Endothelial cell of umbilical vein (primary cell): Measurements from ENCODE around the gene MTCH1. TPM values are rescaled to one million over a fixed set of nuclear protein-coding genes. Genes with fewer than 3 reads are reported as not detected.

Source experiments
- BruUV-seq: library from RNA; stranded (reverse); fragments of 400-500 nt; replicated peaks from 2 replicates; lab custom pipeline; 2021; lab: Mats Ljungman, UMichigan
- CTCF ChIA-PET: fragments of 300-600, 350-600 bp; sonication (Branson Sonifier 250); formaldehyde crosslinking; loops from one replicate; lab custom pipeline; 2021; ENCODE audit warnings: antibody characterized with exemption, inconsistent platforms; lab: Charles Lee
- POLR2A ChIA-PET: fragments of 300-600, 350-600 bp; sonication (Branson Sonifier 250); formaldehyde crosslinking; loops from one replicate; lab custom pipeline; 2021; ENCODE audit warnings: antibody characterized with exemption, inconsistent platforms; lab: Charles Lee
- DNase-seq: peaks from one replicate; pipeline ENCODE4 v3.0.0-alpha.2; 2011; ENCODE audit warnings: low read depth, low spot score
- FAIRE-seq: peaks from 2 replicates; lab custom pipeline; 2011; peaks lifted over from hg19 to GRCh38; lab: Jason Lieb, UNC
- H2AFZ ChIP-seq: 2 replicates; pipeline ENCODE4 v1.6.0; 2012; ENCODE audit warnings: low read depth, low read length, control low read depth, inconsistent platforms
- H3K27ac ChIP-seq: 2 replicates; pipeline ENCODE4 v1.5.1; 2011; ENCODE audit warnings: low read depth, mild to moderate bottlenecking, control low read depth, low read length, moderate library complexity; ENCODE audit not compliant: insufficient read depth
- H3K27me3 ChIP-seq, 2 experiments: 2 replicates each; pipeline versions ENCODE4 v1.6.0 to v1.6.1; 2011; ENCODE audit warnings: low read length in 2 of 2, mixed read lengths in 1 of 2; ENCODE audit not compliant: control insufficient read depth in 2 of 2, insufficient read depth in 2 of 2
- H3K36me3 ChIP-seq, 2 experiments: 2 replicates in 1 of 2; 3 replicates in 1 of 2; pipeline ENCODE4 v1.5.1; 2011; ENCODE audit warnings: low read length in 2 of 2, mild to moderate bottlenecking in 1 of 2, moderate library complexity in 1 of 2; ENCODE audit not compliant: control insufficient read depth in 2 of 2, insufficient read depth in 2 of 2; ENCODE audit errors: extremely low read depth in 1 of 2
- H3K4me1 ChIP-seq: 3 replicates; pipeline ENCODE4 v1.5.1; 2011; ENCODE audit warnings: mild to moderate bottlenecking, low read length; ENCODE audit not compliant: control insufficient read depth, insufficient read depth; ENCODE audit errors: extremely low read depth
- H3K4me2 ChIP-seq: 2 replicates; pipeline ENCODE4 v1.6.1; 2011; ENCODE audit warnings: low read length, control low read depth, mixed read lengths; ENCODE audit not compliant: insufficient read depth
- H3K4me3 ChIP-seq, 3 experiments: fragments of 200-600 bp in 1 of 3; sonication (generic), shearing (Covaris generic) in 1 of 3; replicated peaks in 1 of 3; 2 replicates each; pipeline ENCODE4 v1.5.1; 2011 to 2016; ENCODE audit warnings: control low read depth in 3 of 3, low read length in 3 of 3, mild to moderate bottlenecking in 2 of 3, inconsistent platforms in 1 of 3, low read depth in 1 of 3, moderate library complexity in 1 of 3; ENCODE audit not compliant: insufficient read depth in 1 of 3
- H3K79me2 ChIP-seq: 2 replicates; pipeline ENCODE4 v1.6.0; 2012; ENCODE audit warnings: low read length, inconsistent platforms; ENCODE audit not compliant: control insufficient read depth, insufficient read depth
- H3K9ac ChIP-seq: replicated peaks from 2 replicates; pipeline ENCODE3; 2011; ENCODE audit warnings: low read length, control low read depth; ENCODE audit not compliant: insufficient read depth; ENCODE audit errors: extremely low read depth
- H3K9me1 ChIP-seq: replicated peaks from 3 replicates; pipeline ENCODE4 v1.6.0; 2011; ENCODE audit warnings: mild to moderate bottlenecking, low read length; ENCODE audit not compliant: control insufficient read depth, insufficient read depth; ENCODE audit errors: extremely low read depth
- H3K9me3 ChIP-seq: replicated peaks from 2 replicates; pipeline ENCODE4 v1.5.1; 2012; ENCODE audit warnings: low read length, inconsistent platforms; ENCODE audit not compliant: control insufficient read depth, insufficient read depth
- H4K20me1 ChIP-seq: replicated peaks from 2 replicates; pipeline ENCODE3; 2011; ENCODE audit warnings: mild to moderate bottlenecking, low read length; ENCODE audit not compliant: control insufficient read depth, insufficient read depth; ENCODE audit errors: extremely low read depth
- EZH2 ChIP-seq: IDR thresholded peaks from 2 replicates; pipeline ENCODE4 v1.6.1; 2012; ENCODE audit warnings: borderline replicate concordance, low read depth, mild to moderate bottlenecking, moderate library complexity, low read length, inconsistent platforms; ENCODE audit not compliant: severe bottlenecking
- FOS ChIP-seq: IDR thresholded peaks from 2 replicates; pipeline ENCODE4 v1.6.1; 2011; ENCODE audit warnings: mild to moderate bottlenecking, low read length, moderate library complexity, borderline replicate concordance; ENCODE audit not compliant: insufficient read depth
- GATA2 ChIP-seq: IDR thresholded peaks from 2 replicates; pipeline ENCODE4 v1.7.0; 2011; ENCODE audit warnings: low read depth, mild to moderate bottlenecking, moderate library complexity, mixed read lengths, low read length; ENCODE audit not compliant: insufficient read length, insufficient read depth
- JUN ChIP-seq: IDR thresholded peaks from 2 replicates; pipeline ENCODE4 v1.6.1; 2011; ENCODE audit warnings: borderline replicate concordance, low read depth; ENCODE audit not compliant: insufficient read length, insufficient read depth
- MAX ChIP-seq: IDR thresholded peaks from 2 replicates; pipeline ENCODE4 v1.6.1; 2011; ENCODE audit not compliant: insufficient read depth, insufficient read length
- MYC ChIP-seq: IDR thresholded peaks from one replicate; pipeline ENCODE4 v1.6.1; 2011; ENCODE audit warnings: mild to moderate bottlenecking, low read depth, low read length
- POLR2A ChIP-seq: IDR thresholded peaks from 2 replicates; pipeline ENCODE4 v1.6.1; 2012; ENCODE audit warnings: low read depth, mild to moderate bottlenecking, control low read depth, low read length
- POLR2AphosphoS5 ChIP-seq: IDR thresholded peaks from 2 replicates; pipeline ENCODE4 v1.6.1; 2012; ENCODE audit warnings: low read depth, mild to moderate bottlenecking, control low read depth, low read length, moderate library complexity; ENCODE audit not compliant: insufficient read depth
- dilution Hi-C: fragments of 300-500 bp; cut with MboI; formaldehyde crosslinking; loops from one replicate; pipeline ENCODE4 v1.15.0; 2019; ENCODE audit warnings: low sequenced_read_pairs; ENCODE audit not compliant: extremely low pct_ligation_motif_present
- intact Hi-C: fragments of 100-400 bp; cut with micrococcal nuclease; formaldehyde crosslinking; loops from one replicate; pipeline ENCODE4 v1.10.0; 2022
- polyA plus RNA-seq, 4 experiments: library from polyadenylated mRNA; depleted of rRNA in 3 of 4; stranded (reverse) in 3 of 4; unstranded in 1 of 4; fragments of >200 nt; gene quantifications; 2 replicates each; pipeline versions ENCODE4 v1.2.1 to v1.2.3, GENCODE V29; 2011 to 2012; ENCODE audit warnings: missing spikeins in 1 of 4
- total RNA-seq: library from RNA; stranded (reverse); gene quantifications from 2 replicates; pipeline ENCODE4 v1.2.3, GENCODE V29; 2021
- TF ChIP-seq, protein P1 (sequence below), 2 donors: IDR thresholded peaks; 1 replicate in 1 of 2; 2 replicates in 1 of 2; pipeline ENCODE4 v1.5.1; 2011; ENCODE audit warnings: low read length in 2 of 2, mild to moderate bottlenecking in 2 of 2, moderate library complexity in 2 of 2, control low read depth in 1 of 2, inconsistent platforms in 1 of 2, low read depth in 1 of 2; ENCODE audit not compliant: insufficient read depth in 1 of 2; ENCODE audit errors: extremely low read depth in 1 of 2

Gene MTCH1
- total and polyA plus RNA-seq, 2 donors (not counting 3 experiments of a cell fraction or from before 2014, with no cell fraction given) = 218 to 228 TPM

GRCh38 chr6:37024656-37025337, 38.8 kb upstream of the MTCH1 start:
- Histone ChIP-seq H3K27ac (no peak overlapping the region), H4K20me1 (no peaks in the 10 kb centered on the region), H3K9ac (no peak overlapping the region), H3K36me3 (no peaks in the 10 kb centered on the region), H3K4me2 (no peak overlapping the region), H2AFZ (no peak overlapping the region), H3K79me2 (no peaks in the 10 kb centered on the region), H3K9me1 (no peaks in the 10 kb centered on the region), H3K4me1 (peaks cover 10% of the 10 kb centered on the region), H3K27me3 (no peaks in the 10 kb centered on the region), H3K4me3 (no peak overlapping the region), H3K9me3 (no peaks in the 10 kb centered on the region)
- ChIA-PET POLR2A (no interaction called here), CTCF (interaction anchor here (0.9 to 10.6 kb wide), 3 partner anchors 27 to 184 kb away, joined by 3 to 330 read pairs (median 120); partner anchors contain the start of gene PIM1)
- no TSS peak for BruUV-seq
- no peak for FAIRE-seq
- dilution Hi-C loops = no loop called here
- no peak for DNase-seq
- intact Hi-C loops = loop anchor here (10.0 kb wide), 1 partner anchor 290 kb away; no protein-coding TSS in a partner anchor
- TF ChIP-seq POLR2A = no peak
- no peak for TF ChIP-seq POLR2AphosphoS5
- TF ChIP-seq GATA2 = no peak
- TF ChIP-seq MAX = no peak
- no peak for TF ChIP-seq JUN
- no peak for TF ChIP-seq FOS
- TF ChIP-seq MYC = no peak
- TF ChIP-seq EZH2 = no peak
- TF ChIP-seq, protein P1, sequence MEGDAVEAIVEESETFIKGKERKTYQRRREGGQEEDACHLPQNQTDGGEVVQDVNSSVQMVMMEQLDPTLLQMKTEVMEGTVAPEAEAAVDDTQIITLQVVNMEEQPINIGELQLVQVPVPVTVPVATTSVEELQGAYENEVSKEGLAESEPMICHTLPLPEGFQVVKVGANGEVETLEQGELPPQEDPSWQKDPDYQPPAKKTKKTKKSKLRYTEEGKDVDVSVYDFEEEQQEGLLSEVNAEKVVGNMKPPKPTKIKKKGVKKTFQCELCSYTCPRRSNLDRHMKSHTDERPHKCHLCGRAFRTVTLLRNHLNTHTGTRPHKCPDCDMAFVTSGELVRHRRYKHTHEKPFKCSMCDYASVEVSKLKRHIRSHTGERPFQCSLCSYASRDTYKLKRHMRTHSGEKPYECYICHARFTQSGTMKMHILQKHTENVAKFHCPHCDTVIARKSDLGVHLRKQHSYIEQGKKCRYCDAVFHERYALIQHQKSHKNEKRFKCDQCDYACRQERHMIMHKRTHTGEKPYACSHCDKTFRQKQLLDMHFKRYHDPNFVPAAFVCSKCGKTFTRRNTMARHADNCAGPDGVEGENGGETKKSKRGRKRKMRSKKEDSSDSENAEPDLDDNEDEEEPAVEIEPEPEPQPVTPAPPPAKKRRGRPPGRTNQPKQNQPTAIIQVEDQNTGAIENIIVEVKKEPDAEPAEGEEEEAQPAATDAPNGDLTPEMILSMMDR (IDR thresholded peaks at IDR 0.05; ENCODE audit: extremely low read depth in 1 of 2, insufficient read depth in 1 of 2, low read depth in 1 of 2, low read length in 2 of 2) = no peak
